ENCODE measurements around the gene CD300A.

CD300A gene

GRCh38 chr17:74466111-74466827, at the start of gene CD300A:
TSS of gene CD300A (plus strand) at chr17:74466634. CDS start at chr17:74466704, 70 bp downstream.
- no peak for DNase-seq (ENCODE audit: low read depth)

- no peak for DNase-seq (ENCODE audit: low read depth)
These were observed 49.0 kb upstream of the CD300A start for GRCh38 chr17:74417178-74418045.

GRCh38 chr17:74419928-74420411, 46.5 kb upstream of the CD300A start:
- no peak for DNase-seq (ENCODE audit: low read depth)

- no peak for DNase-seq (ENCODE audit: low read depth)
These were observed 42.3 kb upstream of the CD300A start for GRCh38 chr17:74424117-74424516.

- DNase-seq (ENCODE audit: low read depth), result no peak
These were observed 41.8 kb upstream of the CD300A start for GRCh38 chr17:74424657-74425056.

- DNase-seq (ENCODE audit: low read depth), result no peak
These were observed 39.8 kb upstream of the CD300A start for GRCh38 chr17:74426551-74427047.

- no peak for DNase-seq (ENCODE audit: low read depth)
These were observed 39.2 kb upstream of the CD300A start for GRCh38 chr17:74427048-74427762.

- DNase-seq (ENCODE audit: low read depth), result no peak
These were observed 38.7 kb upstream of the CD300A start for GRCh38 chr17:74427763-74428153.

GRCh38 chr17:74429604-74430384, 36.6 kb upstream of the CD300A start:
- no peak for DNase-seq (ENCODE audit: low read depth)

GRCh38 chr17:74430385-74430705, 36.1 kb upstream of the CD300A start:
- DNase-seq (ENCODE audit: low read depth), result no peak

GRCh38 chr17:74430706-74431567, 35.5 kb upstream of the CD300A start:
- no peak for DNase-seq (ENCODE audit: low read depth)

- DNase-seq (ENCODE audit: low read depth), result no peak
These were observed 34.6 kb upstream of the CD300A start, which contains the start of gene GPRC5C for GRCh38 chr17:74431568-74432423. TSS of gene GPRC5C (plus strand) at chr17:74432088. CDS start at chr17:74439777, 7,689 bp downstream.

GRCh38 chr17:74432424-74432690, 34.1 kb upstream of the CD300A start:
- DNase-seq (ENCODE audit: low read depth), result no peak

- DNase-seq (ENCODE audit: low read depth), result no peak
These were observed 33.6 kb upstream of the CD300A start for GRCh38 chr17:74432766-74433391.

GRCh38 chr17:74433421-74434121, 32.9 kb upstream of the CD300A start:
- no peak for DNase-seq (ENCODE audit: low read depth)

GRCh38 chr17:74435775-74436359, 30.6 kb upstream of the CD300A start:
- no peak for DNase-seq (ENCODE audit: low read depth)

GRCh38 chr17:74437702-74438101, 28.7 kb upstream of the CD300A start:
- no peak for DNase-seq (ENCODE audit: low read depth)
